ENCODE results near the gene ENDOD1.
"Not testable (repeated sequence)": the region's sequence is repeated elsewhere in the genome, so short reads cannot be mapped to it uniquely, and the experiment has no call there.

Gene ENDOD1

GRCh38 chr11:95100856-95101507, 11.3 kb downstream of the ENDOD1 start:
- no peaks in the 10 kb centered on the region for H3K4me1 ChIP-seq (ENCODE audit: control insufficient read depth, insufficient read depth, low read length)
- 93 to 95% methylated on average over 2 to 4 of the region's 6 CpGs for WGBS, 2 experiments
- no peak overlapping the region for H3K27ac ChIP-seq (ENCODE audit: insufficient read depth, low read depth, low read length, poor library complexity, severe bottlenecking)

GRCh38 chr11:95101935-95102334, 12.3 kb downstream of the ENDOD1 start:
- no peak overlapping the region for H3K27ac ChIP-seq (ENCODE audit: insufficient read depth, low read depth, low read length, poor library complexity, severe bottlenecking)
- H3K9me3 ChIP-seq (ENCODE audit: control insufficient read depth, low read length): no peaks in the 10 kb centered on the region
- no peak overlapping the region for H3K4me3 ChIP-seq (ENCODE audit: insufficient read depth, low read depth, low read length)
- peaks cover under 1% of the 10 kb centered on the region for H3K4me1 ChIP-seq (ENCODE audit: control insufficient read depth, insufficient read depth, low read length)
- H3K27me3 ChIP-seq (ENCODE audit: control insufficient read depth, insufficient read depth, low read length, poor library complexity, severe bottlenecking): no peaks in the 10 kb centered on the region
- 82 to 89% methylated on average over 1 of the region's 1 CpG for WGBS, 2 experiments
- no peaks in the 10 kb centered on the region for H3K36me3 ChIP-seq (ENCODE audit: control insufficient read depth, insufficient read depth, low read length)

More at GRCh38 chr11:95100856-95101507, 11.3 kb downstream of the ENDOD1 start:
- H3K4me3 ChIP-seq (ENCODE audit: insufficient read depth, low read depth, low read length): no peak overlapping the region
- no peaks in the 10 kb centered on the region for H3K36me3 ChIP-seq (ENCODE audit: control insufficient read depth, insufficient read depth, low read length)
- no peaks in the 10 kb centered on the region for H3K9me3 ChIP-seq (ENCODE audit: control insufficient read depth, low read length)
- H3K27me3 ChIP-seq (ENCODE audit: control insufficient read depth, insufficient read depth, low read length, poor library complexity, severe bottlenecking): no peaks in the 10 kb centered on the region

- 88 to 89% methylated on average over 2 of the region's 2 CpGs for WGBS, 2 experiments
- Histone ChIP-seq H3K36me3 (ENCODE audit: control insufficient read depth, insufficient read depth, low read length) (no peaks in the 10 kb centered on the region), H3K4me1 (ENCODE audit: control insufficient read depth, insufficient read depth, low read length) (peaks cover 6% of the 10 kb centered on the region), H3K27me3 (ENCODE audit: control insufficient read depth, insufficient read depth, low read length, poor library complexity, severe bottlenecking) (no peaks in the 10 kb centered on the region), H3K4me3 (ENCODE audit: insufficient read depth, low read depth, low read length) (no peak overlapping the region), H3K27ac (ENCODE audit: insufficient read depth, low read depth, low read length, poor library complexity, severe bottlenecking) (no peak overlapping the region), H3K9me3 (ENCODE audit: control insufficient read depth, low read length) (no peaks in the 10 kb centered on the region)
Measured at GRCh38 chr11:95102733-95103132, 13.1 kb downstream of the ENDOD1 start.

- WGBS, 2 experiments: 92 to 95% methylated on average over 5 of the region's 5 CpGs
- Histone ChIP-seq H3K4me1 (ENCODE audit: control insufficient read depth, insufficient read depth, low read length) (peaks cover 15% of the 10 kb centered on the region), H3K27me3 (ENCODE audit: control insufficient read depth, insufficient read depth, low read length, poor library complexity, severe bottlenecking) (no peaks in the 10 kb centered on the region), H3K36me3 (ENCODE audit: control insufficient read depth, insufficient read depth, low read length) (no peaks in the 10 kb centered on the region), H3K27ac (ENCODE audit: insufficient read depth, low read depth, low read length, poor library complexity, severe bottlenecking) (no peak overlapping the region), H3K4me3 (ENCODE audit: insufficient read depth, low read depth, low read length) (no peak overlapping the region), H3K9me3 (ENCODE audit: control insufficient read depth, low read length) (no peaks in the 10 kb centered on the region)
Measured at GRCh38 chr11:95103701-95104100, 14.1 kb downstream of the ENDOD1 start.

GRCh38 chr11:95104121-95104830, 14.6 kb downstream of the ENDOD1 start:
- H3K4me1 ChIP-seq (ENCODE audit: control insufficient read depth, insufficient read depth, low read length): peaks cover 21% of the 10 kb centered on the region
- no peaks in the 10 kb centered on the region for H3K36me3 ChIP-seq (ENCODE audit: control insufficient read depth, insufficient read depth, low read length)
- no peak overlapping the region for H3K27ac ChIP-seq (ENCODE audit: insufficient read depth, low read depth, low read length, poor library complexity, severe bottlenecking)
- 89 to 92% methylated on average over 6 of the region's 6 CpGs for WGBS, 2 experiments
- no peaks in the 10 kb centered on the region for H3K9me3 ChIP-seq (ENCODE audit: control insufficient read depth, low read length)
- H3K4me3 ChIP-seq (ENCODE audit: insufficient read depth, low read depth, low read length): no peak overlapping the region
- no peaks in the 10 kb centered on the region for H3K27me3 ChIP-seq (ENCODE audit: control insufficient read depth, insufficient read depth, low read length, poor library complexity, severe bottlenecking)

GRCh38 chr11:95104856-95105255, 15.2 kb downstream of the ENDOD1 start:
- Histone ChIP-seq H3K27me3 (ENCODE audit: control insufficient read depth, insufficient read depth, low read length, poor library complexity, severe bottlenecking) (no peaks in the 10 kb centered on the region), H3K27ac (ENCODE audit: insufficient read depth, low read depth, low read length, poor library complexity, severe bottlenecking) (no peak overlapping the region), H3K4me1 (ENCODE audit: control insufficient read depth, insufficient read depth, low read length) (peaks cover 21% of the 10 kb centered on the region), H3K9me3 (ENCODE audit: control insufficient read depth, low read length) (no peaks in the 10 kb centered on the region), H3K36me3 (ENCODE audit: control insufficient read depth, insufficient read depth, low read length) (no peaks in the 10 kb centered on the region), H3K4me3 (ENCODE audit: insufficient read depth, low read depth, low read length) (no peak overlapping the region)
- 94 to 95% methylated on average over 3 of the region's 3 CpGs for WGBS, 2 experiments

GRCh38 chr11:95108159-95108611, 18.5 kb downstream of the ENDOD1 start:
- WGBS, 2 experiments: 81 to 82% methylated on average over 9 of the region's 9 CpGs
- Histone ChIP-seq H3K9me3 (ENCODE audit: control insufficient read depth, low read length) (no peaks in the 10 kb centered on the region), H3K27ac (ENCODE audit: insufficient read depth, low read depth, low read length, poor library complexity, severe bottlenecking) (no peak overlapping the region), H3K27me3 (ENCODE audit: control insufficient read depth, insufficient read depth, low read length, poor library complexity, severe bottlenecking) (no peaks in the 10 kb centered on the region), H3K4me3 (ENCODE audit: insufficient read depth, low read depth, low read length) (no peak overlapping the region), H3K4me1 (ENCODE audit: control insufficient read depth, insufficient read depth, low read length) (peaks cover 21% of the 10 kb centered on the region), H3K36me3 (ENCODE audit: control insufficient read depth, insufficient read depth, low read length) (no peaks in the 10 kb centered on the region)

GRCh38 chr11:95108671-95109551, 19.3 kb downstream of the ENDOD1 start:
- no peaks in the 10 kb centered on the region for H3K27me3 ChIP-seq (ENCODE audit: control insufficient read depth, insufficient read depth, low read length, poor library complexity, severe bottlenecking)
- H3K9me3 ChIP-seq (ENCODE audit: control insufficient read depth, low read length): no peaks in the 10 kb centered on the region
- H3K27ac ChIP-seq (ENCODE audit: insufficient read depth, low read depth, low read length, poor library complexity, severe bottlenecking): no peak overlapping the region
- WGBS, 2 experiments: 51 to 54% methylated on average over 6 of the region's 6 CpGs
- H3K4me1 ChIP-seq (ENCODE audit: control insufficient read depth, insufficient read depth, low read length): peaks cover 21% of the 10 kb centered on the region
- no peak overlapping the region for H3K4me3 ChIP-seq (ENCODE audit: insufficient read depth, low read depth, low read length)
- no peaks in the 10 kb centered on the region for H3K36me3 ChIP-seq (ENCODE audit: control insufficient read depth, insufficient read depth, low read length)

- peaks cover 21% of the 10 kb centered on the region for H3K4me1 ChIP-seq (ENCODE audit: control insufficient read depth, insufficient read depth, low read length)
- WGBS, 2 experiments: 95 to 97% methylated on average over 3 of the region's 3 CpGs
Measured at GRCh38 chr11:95111471-95111870, 21.8 kb downstream of the ENDOD1 start.

More at GRCh38 chr11:95111471-95111870, 21.8 kb downstream of the ENDOD1 start:
- not testable (repeated sequence) for H3K27me3 ChIP-seq (ENCODE audit: control insufficient read depth, insufficient read depth, low read length, poor library complexity, severe bottlenecking); H3K4me3 ChIP-seq (ENCODE audit: insufficient read depth, low read depth, low read length); H3K27ac ChIP-seq (ENCODE audit: insufficient read depth, low read depth, low read length, poor library complexity, severe bottlenecking); H3K36me3 ChIP-seq (ENCODE audit: control insufficient read depth, insufficient read depth, low read length); H3K9me3 ChIP-seq (ENCODE audit: control insufficient read depth, low read length)
